MCF 10A (cell line): ENCODE data around the gene KIFC3. TPM values are rescaled to one million over a fixed set of nuclear protein-coding genes. Genes with fewer than 3 reads are reported as not detected.

Experiments
- BruUV-seq: library from RNA; stranded (reverse); fragments of 400-500 nt; replicated peaks from 2 replicates; lab custom pipeline; 2021; lab: Mats Ljungman, UMichigan
- CTCF ChIA-PET: fragments of 300-600 bp; sonication (Branson Sonifier 250); formaldehyde crosslinking; extraction: SDS; loops from one replicate; lab custom pipeline; 2021; ENCODE audit warnings: antibody characterized with exemption, inconsistent platforms; lab: Yijun Ruan, JAX
- POLR2A ChIA-PET: fragments of 300-600, 350-650 bp; sonication (Branson Sonifier 250); formaldehyde crosslinking; extraction: SDS; loops from one replicate; lab custom pipeline; 2020; ENCODE audit warnings: antibody characterized with exemption, inconsistent platforms; lab: Yijun Ruan, JAX
- DNase-seq: peaks from one replicate; pipeline ENCODE4 v3.0.0-alpha.2; 2018; ENCODE audit not compliant: unreplicated experiment
- H3K27ac Mint-ChIP-seq: one replicate; pipeline ENCODE4 v1.8.0; 2022; ENCODE audit warnings: mild to moderate bottlenecking, low read depth, mixed read lengths; ENCODE audit not compliant: unreplicated experiment
- H3K27me3 Mint-ChIP-seq: one replicate; pipeline ENCODE4 v1.8.0; 2022; ENCODE audit warnings: mixed read lengths; ENCODE audit not compliant: insufficient read depth, unreplicated experiment
- H3K36me3 Mint-ChIP-seq: one replicate; pipeline ENCODE4 v1.8.0; 2022; ENCODE audit warnings: mild to moderate bottlenecking, moderate library complexity, mixed read lengths; ENCODE audit not compliant: insufficient read depth, unreplicated experiment
- H3K4me1 Mint-ChIP-seq: one replicate; pipeline ENCODE4 v1.8.0; 2022; ENCODE audit warnings: mixed read lengths; ENCODE audit not compliant: insufficient read depth, unreplicated experiment
- H3K4me3 Mint-ChIP-seq: one replicate; pipeline ENCODE4 v1.8.0; 2022; ENCODE audit warnings: mild to moderate bottlenecking, moderate library complexity, mixed read lengths; ENCODE audit not compliant: unreplicated experiment
- H3K9me3 Mint-ChIP-seq: one replicate; pipeline ENCODE4 v1.8.0; 2022; ENCODE audit warnings: mixed read lengths; ENCODE audit not compliant: unreplicated experiment
- CTCF ChIP-seq: fragments of 200-600 bp; IDR thresholded peaks from one replicate; pipeline ENCODE4 v1.8.0; 2022; ENCODE audit warnings: antibody characterized with exemption, mild to moderate bottlenecking; ENCODE audit not compliant: unreplicated experiment
- intact Hi-C: fragments of 100-400 bp; cut with micrococcal nuclease; formaldehyde crosslinking; loops from 2 replicates; pipeline ENCODE4 v1.14.1; 2022
- total RNA-seq: library from RNA; stranded (reverse); gene quantifications from 2 replicates; pipeline ENCODE4 v1.2.3, GENCODE V29; 2022

The KIFC3 gene
- total RNA-seq, 1 experiment from 2014 or later = 120 TPM

DNA sequence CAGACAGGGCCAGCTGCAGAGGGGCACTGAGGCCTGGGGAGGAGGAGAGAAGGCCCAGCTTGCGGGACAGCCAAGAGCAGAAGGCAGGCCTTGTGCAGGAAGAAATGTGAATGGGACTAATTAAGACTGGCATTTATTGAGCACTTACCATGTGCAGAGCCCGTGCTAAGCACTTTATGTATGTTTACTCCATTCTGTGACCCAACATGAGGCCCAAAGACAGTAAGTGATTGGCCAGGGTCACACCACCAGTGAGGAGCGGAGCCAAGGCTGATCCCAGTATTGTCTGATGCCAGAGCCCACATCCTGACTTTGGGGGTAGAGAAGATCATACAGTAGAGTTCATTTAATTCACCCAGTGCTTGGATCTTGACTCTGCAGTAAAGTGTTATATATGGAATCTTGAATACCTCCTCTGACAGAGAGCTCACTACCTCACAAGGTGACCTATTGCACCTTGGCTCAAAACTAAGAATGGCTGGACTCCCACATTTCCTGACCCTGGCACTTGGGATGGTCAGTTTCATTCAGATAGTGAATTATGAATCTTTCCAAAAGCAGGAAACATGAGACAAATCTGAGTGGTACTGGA lies 53.1 kb downstream of the KIFC3 start:
- BruUV-seq = no TSS peak
- H3K36me3 Mint-ChIP-seq = peaks cover 10% of the 10 kb centered on the region
- no peaks in the 10 kb centered on the region for H3K9me3 Mint-ChIP-seq
- no peak overlapping the region for H3K4me3 Mint-ChIP-seq
- TF ChIP-seq CTCF = no peak
- DNase-seq = no peak
- CTCF ChIA-PET = interaction anchor here (0.6 to 2.2 kb wide), 4 partner anchors 8 to 176 kb away, joined by 3 to 12 read pairs (median 4); no protein-coding TSS in a partner anchor
- POLR2A ChIA-PET = interaction anchor here (0.6 kb wide), 1 partner anchor 20 kb away, joined by 4 read pairs; no protein-coding TSS in a partner anchor
- intact Hi-C loops = no loop called here
- H3K4me1 Mint-ChIP-seq = no peaks in the 10 kb centered on the region
- no peaks in the 10 kb centered on the region for H3K27me3 Mint-ChIP-seq
- H3K27ac Mint-ChIP-seq = no peak overlapping the region

- H3K9me3 Mint-ChIP-seq = no peaks in the 10 kb centered on the region
- TF ChIP-seq CTCF = no peak
- no peaks in the 10 kb centered on the region for H3K27me3 Mint-ChIP-seq
- CTCF ChIA-PET = interaction anchor here (0.6 to 2.2 kb wide), 6 partner anchors 9 to 172 kb away, joined by 3 to 12 read pairs (median 4); no protein-coding TSS in a partner anchor
- intact Hi-C loops = no loop called here
- DNase-seq = no peak
- POLR2A ChIA-PET = interaction anchor here (1.1 kb wide), 1 partner anchor 12 kb away, joined by 6 read pairs; the partner anchor contains the start of gene KATNB1
- no TSS peak for BruUV-seq
- no peak overlapping the region for H3K27ac Mint-ChIP-seq
- peaks cover 10% of the 10 kb centered on the region for H3K36me3 Mint-ChIP-seq
- no peaks in the 10 kb centered on the region for H3K4me1 Mint-ChIP-seq
- H3K4me3 Mint-ChIP-seq = no peak overlapping the region
Measured at GRCh38 chr16:57748596-57748995, 53.7 kb downstream of the KIFC3 start.

- POLR2A ChIA-PET = interaction anchor here (0.7 to 1.1 kb wide), 2 partner anchors 12 to 56 kb away, joined by 4 to 6 read pairs; partner anchors contain the start of gene KATNB1
- Mint-ChIP-seq H3K36me3 (peaks cover 12% of the 10 kb centered on the region), H3K27me3 (no peaks in the 10 kb centered on the region), H3K4me1 (no peaks in the 10 kb centered on the region), H3K9me3 (no peaks in the 10 kb centered on the region), H3K4me3 (no peak overlapping the region), H3K27ac (no peak overlapping the region)
- no peak for DNase-seq
- BruUV-seq = no TSS peak
- CTCF ChIA-PET = interaction anchor here (0.7 to 2.2 kb wide), 6 partner anchors 9 to 768 kb away, joined by 3 to 12 read pairs (median 4); no protein-coding TSS in a partner anchor
- TF ChIP-seq CTCF = no peak
- intact Hi-C loops = no loop called here
Measured at GRCh38 chr16:57747996-57748395, 54.3 kb downstream of the KIFC3 start.

- Mint-ChIP-seq H3K36me3 (peaks cover 15% of the 10 kb centered on the region), H3K4me1 (no peaks in the 10 kb centered on the region), H3K27ac (no peak overlapping the region), H3K27me3 (no peaks in the 10 kb centered on the region), H3K4me3 (no peak overlapping the region), H3K9me3 (no peaks in the 10 kb centered on the region)
- POLR2A ChIA-PET = interaction anchor here (0.7 to 1.1 kb wide), 2 partner anchors 11 to 56 kb away, joined by 4 to 6 read pairs; partner anchors contain the start of gene KATNB1
- TF ChIP-seq CTCF = no peak
- intact Hi-C loops = no loop called here
- BruUV-seq = no TSS peak
- CTCF ChIA-PET = interaction anchor here (0.7 to 2.2 kb wide), 5 partner anchors 10 to 768 kb away, joined by 3 to 12 read pairs (median 5); no protein-coding TSS in a partner anchor
- no peak for DNase-seq
Measured at GRCh38 chr16:57747496-57747895, 54.8 kb downstream of the KIFC3 start.
